NCI-H226 (cell line): ENCODE measurements around the gene ALAS1.
A peak's percentile ranks its signal among the peaks of the same experiment; 100 is the strongest.
"Not testable (repeated sequence)": the region's sequence is repeated elsewhere in the genome, so short reads cannot be mapped to it uniquely, and the experiment has no call there.

Source experiments
- DNase-seq: peaks from one replicate; pipeline ENCODE4 v3.0.0-alpha.2; 2015

ALAS1 gene

DNA sequence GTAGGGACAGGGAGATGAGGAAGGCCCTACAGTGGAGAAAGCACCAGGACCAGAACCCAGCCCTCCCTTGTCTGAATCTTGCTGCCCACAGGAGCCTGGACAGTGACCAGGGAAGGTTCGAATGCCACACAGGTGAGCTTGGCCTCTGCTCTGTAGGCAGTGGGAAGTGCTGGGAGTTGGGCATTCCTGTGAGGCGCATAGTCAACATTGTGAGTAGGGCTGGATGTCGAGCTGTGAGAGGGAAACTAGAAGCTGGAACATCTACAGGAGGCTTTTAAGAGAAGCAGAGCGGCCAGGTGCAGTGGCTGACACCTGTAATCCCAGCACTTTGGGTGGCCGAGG, 20.3 kb upstream of the ALAS1 start:
- no peak for DNase-seq

- DNase-seq: not testable (repeated sequence)
Measured at GRCh38 chr3:52178126-52178525, 19.8 kb upstream of the ALAS1 start.

DNA sequence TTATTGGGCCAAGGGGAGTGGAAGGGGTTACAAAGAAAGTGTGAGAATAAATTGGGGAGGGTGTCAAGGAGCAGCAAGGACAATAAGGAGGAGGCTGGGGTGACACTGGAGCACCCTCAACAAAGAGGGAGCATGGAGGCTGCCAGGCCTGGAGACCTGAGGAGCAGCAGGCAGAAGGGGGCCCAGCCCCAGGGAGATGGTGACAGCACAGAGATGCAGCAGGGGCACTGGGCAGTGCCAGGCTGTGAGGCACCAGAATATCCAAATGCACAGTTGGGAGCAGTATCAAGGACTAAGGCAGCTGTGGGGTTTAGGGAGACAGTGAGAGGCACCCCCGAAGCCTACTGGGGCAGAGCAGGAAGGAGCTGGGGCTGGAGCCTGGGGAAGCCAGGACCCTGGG, 19.4 kb upstream of the ALAS1 start:
- DNase-seq: no peak

GRCh38 chr3:52181543-52181942, 16.4 kb upstream of the ALAS1 start:
- peak; percentile 80 for DNase-seq

DNA sequence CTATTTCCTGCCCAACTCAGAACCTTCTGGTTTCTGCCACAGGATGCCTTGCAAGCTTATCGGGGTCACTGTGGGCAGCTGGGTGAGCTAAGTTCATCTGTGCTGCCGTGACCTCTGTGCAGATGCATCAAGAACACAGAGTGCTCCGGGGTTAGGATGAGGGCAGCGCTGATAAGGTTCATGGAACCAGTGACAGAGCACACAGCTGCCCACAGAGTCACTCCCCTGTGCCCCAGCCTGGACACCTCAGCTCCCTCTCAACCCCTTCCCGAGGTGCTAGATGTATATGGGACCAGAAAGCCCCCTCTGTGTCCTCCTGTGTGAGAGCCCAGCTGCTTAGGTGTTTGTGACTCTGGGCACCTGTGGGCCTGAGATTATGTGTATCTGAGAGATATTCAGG, 15.8 kb upstream of the ALAS1 start:
- no peak for DNase-seq

- DNase-seq: no peak
Measured at GRCh38 chr3:52182691-52183090, 15.3 kb upstream of the ALAS1 start.

GRCh38 chr3:52183786-52184445, 14.0 kb upstream of the ALAS1 start:
- no peak for DNase-seq

DNA sequence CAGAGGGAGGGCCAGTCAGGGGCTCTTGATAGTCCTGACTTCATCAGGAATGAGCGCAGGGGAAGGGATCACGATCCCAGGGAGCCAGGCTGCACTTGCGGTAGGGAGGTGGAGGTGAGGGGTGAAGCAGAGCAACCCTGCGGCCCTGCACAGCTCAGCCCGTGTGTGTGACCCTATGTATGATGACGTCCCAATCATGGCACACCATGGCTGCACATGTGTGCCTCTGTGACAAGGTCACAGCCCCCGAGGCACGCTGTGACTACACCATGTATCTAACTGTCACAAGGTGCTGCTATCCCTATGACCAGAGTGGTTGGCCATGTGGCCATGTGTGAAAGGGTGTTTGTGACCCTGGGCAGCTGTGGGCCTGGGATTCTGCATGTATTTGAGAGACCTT, 13.3 kb upstream of the ALAS1 start:
- DNase-seq: no peak

DNA sequence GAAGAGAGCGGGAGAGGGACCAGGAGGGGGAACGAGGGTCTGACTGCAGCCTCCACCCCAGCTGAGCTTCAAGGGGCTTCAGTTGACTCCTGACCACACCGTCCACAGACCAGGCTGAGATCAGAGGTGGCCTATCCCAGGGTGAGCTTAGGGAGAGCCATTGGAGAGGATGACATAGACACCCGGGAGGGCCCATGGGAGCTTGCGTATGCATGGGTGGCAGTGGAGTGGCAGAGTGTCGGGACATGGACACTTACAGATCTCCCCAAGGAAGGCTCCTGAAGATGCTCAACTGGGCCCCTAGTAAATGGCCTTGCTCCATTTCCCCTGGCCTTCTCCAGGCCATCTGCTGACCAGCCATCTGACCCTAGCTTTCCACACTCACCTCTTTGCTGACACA, 12.6 kb upstream of the ALAS1 start:
- no peak for DNase-seq

GRCh38 chr3:52185837-52186236, 12.1 kb upstream of the ALAS1 start:
- DNase-seq: no peak

DNA sequence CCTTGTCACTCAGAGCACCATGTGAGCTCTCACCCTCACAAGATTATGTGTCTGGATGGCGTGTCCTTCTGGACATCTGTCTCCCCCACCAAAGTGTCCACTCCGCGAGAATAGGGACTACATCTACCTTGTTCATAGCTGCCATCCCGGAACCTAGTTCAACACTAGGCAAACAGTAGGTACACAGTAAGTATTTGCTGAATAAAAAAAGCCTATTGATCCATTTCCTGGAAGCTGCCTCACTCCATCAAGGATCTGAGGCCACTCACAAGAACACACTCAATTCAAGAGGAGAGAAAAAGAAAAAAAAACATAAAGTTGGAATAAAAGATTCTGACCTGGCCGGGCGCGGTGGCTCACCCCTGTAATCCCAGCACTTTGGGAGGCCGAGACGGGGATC, 11.2 kb upstream of the ALAS1 start:
- DNase-seq: no peak

- DNase-seq: no peak
Measured at GRCh38 chr3:52188556-52188955, 9.4 kb upstream of the ALAS1 start.

DNA sequence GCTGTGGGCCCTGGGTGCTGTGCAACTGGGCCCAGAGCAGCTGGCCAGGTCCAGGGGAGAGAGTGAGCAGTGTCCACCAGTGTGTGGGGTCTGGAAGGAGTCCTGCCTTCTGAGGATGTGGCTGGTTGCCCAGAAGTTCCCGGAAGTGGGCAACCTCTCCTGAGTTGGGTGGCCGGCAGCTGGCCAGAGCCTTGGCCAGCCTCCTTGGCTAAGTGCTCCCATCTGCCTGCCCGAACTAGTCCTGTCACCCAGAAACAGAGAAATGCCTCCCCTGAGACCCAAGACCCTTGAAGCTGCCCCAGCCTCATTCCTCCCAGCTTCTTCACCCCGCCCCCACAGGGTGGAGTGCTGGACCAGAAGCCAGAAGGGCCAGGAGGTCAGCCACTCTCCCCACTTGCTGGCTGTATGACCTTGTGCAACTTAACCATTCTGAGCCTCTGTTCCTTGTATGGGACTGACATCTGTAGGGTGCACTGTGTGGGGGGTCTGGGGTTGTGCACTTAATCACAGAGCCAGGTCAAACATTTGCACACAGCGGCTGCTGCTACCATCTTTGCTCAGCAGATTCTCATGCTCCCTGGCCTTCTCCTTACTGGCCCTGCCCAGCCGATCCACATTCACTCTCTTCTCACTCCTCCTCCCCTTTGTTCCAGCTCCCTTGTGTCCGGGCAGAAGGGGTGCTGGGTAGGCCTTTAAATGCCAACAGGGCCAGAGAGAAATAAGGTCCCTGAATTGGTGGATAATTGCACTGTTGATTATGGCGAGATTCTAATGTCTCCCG, 7.5 kb upstream of the ALAS1 start:
- peak; percentile 64 for DNase-seq

- no peak for DNase-seq
Measured at GRCh38 chr3:52191663-52192062, 6.3 kb upstream of the ALAS1 start.

DNA sequence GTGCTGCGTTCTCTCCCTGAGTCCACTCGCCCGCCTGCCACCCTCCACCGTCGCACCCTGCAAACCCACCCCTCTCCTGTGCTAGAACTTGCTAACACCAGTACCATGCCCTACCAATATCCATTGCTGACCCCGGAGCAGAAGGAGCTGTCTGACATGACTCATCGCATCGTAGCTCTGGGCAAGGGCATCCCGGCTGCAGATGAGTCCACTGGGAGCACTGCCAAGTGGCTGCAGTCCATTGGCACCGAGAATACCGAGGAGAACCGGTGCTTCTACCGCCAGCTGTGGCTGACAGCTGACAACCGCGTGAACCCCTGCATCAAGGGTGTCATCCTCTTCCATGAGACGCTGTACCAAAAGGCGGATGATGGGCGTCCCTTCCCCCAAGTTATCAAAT, 4.9 kb upstream of the ALAS1 start:
- DNase-seq: peak; percentile 75

- DNase-seq: no peak
Measured at GRCh38 chr3:52194485-52195290, 3.3 kb upstream of the ALAS1 start.

GRCh38 chr3:52195291-52195597, 2.7 kb upstream of the ALAS1 start:
- DNase-seq: no peak

DNA sequence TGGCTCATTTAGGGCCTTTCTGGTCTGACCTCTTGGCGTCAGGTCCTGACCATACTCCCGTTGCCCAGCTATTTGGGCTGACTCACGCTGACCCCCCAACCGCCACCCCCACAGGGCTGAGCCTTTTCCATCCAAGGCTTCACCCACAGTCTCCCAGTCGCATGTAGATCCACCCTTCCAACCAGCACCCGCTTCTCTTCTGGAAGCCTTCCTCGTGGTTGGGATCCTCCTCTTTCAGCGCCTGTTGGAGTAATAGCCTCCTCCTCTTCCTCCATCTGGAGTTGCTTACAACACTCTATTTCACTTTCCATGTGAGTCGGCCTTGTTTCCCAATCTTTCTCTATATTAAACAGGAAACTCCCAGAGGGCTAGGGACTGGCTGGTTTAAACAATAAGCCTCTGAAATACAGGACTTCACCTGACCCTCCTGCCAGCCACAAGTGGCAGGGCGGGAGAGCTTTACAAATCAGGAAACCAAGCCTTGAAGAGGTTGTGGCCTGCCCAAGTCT, 2.1 kb upstream of the ALAS1 start:
- DNase-seq: peak; percentile 79

DNA sequence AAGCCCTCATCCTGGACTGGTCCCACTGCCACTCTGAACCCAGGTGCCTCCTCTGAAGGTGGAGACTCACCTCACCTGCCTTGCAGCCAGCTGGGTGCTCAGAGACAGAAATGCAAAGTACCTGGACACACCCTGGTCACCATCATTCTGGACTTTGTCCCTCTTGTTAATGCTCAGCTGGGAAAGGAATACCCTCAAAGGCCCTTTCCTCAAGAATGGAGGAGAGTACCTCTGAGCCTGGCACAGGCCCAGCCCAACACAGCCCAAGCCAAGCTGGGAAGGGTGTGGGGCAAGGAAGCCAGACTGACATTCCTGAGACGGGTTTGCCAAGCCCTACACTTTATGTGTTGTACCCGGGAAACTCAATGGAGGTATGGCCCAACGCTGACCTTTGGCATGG, 983 bp upstream of the ALAS1 start:
- peak; percentile 45 for DNase-seq

GRCh38 chr3:52197499-52197841, 490 bp upstream of the ALAS1 start:
- no peak for DNase-seq

DNA sequence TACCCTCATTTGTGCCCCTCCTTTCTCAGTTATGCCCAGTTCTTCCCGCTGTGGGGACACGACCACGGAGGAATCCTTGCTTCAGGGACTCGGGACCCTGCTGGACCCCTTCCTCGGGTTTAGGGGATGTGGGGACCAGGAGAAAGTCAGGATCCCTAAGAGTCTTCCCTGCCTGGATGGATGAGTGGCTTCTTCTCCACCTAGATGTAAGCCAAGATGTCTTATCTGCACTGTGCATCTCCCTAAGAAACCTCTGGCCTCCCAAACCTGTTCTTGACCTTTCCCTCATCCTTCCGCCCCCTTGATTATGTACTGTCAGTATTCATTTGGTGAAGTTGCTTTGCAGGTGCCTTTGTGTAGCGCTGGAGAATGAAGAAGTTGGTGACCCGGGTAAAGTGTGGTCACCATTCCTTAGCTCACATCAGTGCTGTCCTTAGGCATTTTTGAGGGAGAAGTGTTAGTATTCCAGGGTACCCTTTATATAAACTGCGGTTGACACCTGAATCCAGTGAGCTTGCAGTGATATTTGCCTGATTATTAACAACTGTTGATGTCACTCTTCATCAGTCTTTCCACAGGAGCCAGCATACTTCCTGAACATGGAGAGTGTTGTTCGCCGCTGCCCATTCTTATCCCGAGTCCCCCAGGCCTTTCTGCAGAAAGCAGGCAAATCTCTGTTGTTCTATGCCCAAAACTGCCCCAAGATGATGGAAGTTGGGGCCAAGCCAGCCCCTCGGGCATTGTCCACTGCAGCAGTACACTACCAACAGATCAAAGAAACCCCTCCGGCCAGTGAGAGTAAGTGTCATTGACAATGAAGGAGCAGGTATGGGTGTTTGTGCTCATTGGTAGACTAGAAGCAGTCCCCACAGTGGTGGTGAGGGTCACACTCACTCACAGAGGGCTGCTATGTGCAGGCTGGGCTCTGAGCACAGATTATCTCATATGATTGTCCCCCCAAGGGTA, 966 bp downstream of the ALAS1 start:
- no peak for DNase-seq

DNA sequence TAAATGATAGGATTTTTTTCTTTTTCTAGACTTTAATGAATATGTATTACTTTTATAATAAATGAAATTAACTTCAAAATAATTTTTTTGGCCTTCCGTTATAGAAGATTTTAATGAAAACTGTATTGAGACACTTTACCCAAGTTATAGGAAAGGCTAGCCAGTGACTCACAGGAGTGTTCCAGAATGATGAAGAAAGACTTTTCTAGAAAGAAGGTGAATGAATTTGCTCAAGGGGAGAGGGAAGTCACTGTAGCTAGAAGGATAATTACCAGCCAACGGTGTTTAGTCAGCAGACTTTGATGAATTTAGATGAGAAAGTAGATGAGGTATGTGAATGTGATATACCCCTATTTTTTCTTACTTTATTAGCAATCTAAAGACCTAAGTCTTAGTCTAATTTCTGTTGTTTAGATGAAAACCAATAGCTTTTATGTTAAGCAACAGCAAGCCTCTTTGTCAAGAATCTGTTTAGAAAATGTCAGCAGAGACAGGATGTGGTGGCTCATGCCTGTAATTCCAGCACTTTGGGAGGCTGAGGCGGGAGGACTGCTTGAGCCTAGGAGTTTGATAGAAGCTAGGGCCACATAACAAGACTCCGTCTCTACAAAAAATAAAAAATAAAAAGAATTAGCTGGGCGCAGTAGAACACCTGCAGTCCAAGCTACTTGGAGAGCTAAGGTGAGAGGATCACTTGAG, 3.2 kb downstream of the ALAS1 start:
- no peak for DNase-seq
